Measurements from ENCODE around the gene PAPPA.
A peak's percentile ranks its signal among the peaks of the same experiment; 100 is the strongest.

PAPPA gene

DNA sequence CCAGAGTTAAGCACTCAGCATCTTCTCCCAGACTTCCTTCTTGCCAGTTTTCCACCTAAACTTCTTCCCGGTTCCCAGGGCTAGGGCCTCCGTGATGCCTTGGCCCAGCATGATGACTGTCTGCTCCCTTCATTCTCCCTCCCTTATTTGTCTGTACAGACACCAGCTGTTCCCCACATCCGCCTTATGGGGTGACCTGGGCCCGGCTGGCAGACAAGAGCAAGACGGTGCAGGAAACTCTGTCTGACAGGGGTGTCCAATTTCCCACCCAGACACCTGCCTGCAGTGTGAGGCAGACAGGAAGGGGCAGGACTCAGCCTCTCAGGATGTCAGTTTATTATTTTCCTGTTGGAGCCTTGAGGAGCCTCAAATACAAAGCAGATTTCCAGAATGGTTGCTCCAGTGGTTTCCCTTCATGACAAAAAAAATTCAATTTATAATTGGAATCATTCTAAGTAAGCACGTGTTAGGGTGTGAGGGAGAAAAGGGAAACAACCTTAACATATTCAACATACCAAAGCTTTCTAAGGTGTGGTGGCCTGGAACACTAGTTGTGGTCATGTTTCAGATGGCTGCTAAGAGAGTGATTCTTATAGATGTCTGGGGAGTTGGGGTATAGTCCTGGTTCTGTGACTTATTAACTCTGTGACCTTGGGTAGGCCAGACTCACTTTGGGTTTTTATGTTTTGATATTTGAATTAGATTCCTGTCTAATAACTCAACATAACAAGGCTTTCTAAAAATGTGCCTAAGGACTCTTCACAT is 234.5 kb downstream of the PAPPA start:
- DNase-seq (ENCODE audit: low spot score) = no peak

DNA sequence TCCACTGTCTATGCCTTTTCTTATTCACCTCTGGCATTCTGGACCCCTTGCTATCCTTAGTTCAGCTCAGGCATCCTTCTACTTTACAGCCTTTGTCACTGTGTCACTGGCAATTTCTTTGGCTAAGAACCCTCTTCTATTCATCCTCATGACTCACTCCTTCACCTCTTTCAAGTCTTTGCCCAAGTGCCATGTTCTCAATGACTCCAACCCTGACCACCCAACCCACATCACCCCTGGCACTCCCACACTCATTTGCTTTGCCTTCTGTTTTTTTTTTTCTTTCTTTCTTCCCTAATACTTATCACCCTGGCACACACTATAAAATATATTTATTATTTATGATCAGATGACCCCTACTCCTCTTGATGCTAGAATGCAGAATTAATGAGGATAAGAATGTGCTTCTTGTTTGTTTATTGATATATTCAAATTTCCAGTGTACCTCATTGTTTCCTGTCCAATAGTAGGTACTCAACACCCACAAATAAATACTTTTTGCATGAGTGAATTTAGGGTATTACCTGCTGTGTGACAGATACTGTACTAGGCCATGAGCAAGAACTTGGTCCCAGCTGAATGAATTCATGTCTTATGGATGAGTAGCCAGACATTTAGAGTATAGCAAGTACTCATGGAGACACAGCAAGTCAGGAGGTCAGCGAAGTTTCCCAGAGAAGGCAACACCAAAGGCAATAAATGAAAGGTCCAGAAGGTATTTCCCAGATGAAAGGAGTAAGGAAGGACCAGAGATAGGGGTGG is 236.1 kb downstream of the PAPPA start:
- no peak for DNase-seq (ENCODE audit: low spot score)

DNA sequence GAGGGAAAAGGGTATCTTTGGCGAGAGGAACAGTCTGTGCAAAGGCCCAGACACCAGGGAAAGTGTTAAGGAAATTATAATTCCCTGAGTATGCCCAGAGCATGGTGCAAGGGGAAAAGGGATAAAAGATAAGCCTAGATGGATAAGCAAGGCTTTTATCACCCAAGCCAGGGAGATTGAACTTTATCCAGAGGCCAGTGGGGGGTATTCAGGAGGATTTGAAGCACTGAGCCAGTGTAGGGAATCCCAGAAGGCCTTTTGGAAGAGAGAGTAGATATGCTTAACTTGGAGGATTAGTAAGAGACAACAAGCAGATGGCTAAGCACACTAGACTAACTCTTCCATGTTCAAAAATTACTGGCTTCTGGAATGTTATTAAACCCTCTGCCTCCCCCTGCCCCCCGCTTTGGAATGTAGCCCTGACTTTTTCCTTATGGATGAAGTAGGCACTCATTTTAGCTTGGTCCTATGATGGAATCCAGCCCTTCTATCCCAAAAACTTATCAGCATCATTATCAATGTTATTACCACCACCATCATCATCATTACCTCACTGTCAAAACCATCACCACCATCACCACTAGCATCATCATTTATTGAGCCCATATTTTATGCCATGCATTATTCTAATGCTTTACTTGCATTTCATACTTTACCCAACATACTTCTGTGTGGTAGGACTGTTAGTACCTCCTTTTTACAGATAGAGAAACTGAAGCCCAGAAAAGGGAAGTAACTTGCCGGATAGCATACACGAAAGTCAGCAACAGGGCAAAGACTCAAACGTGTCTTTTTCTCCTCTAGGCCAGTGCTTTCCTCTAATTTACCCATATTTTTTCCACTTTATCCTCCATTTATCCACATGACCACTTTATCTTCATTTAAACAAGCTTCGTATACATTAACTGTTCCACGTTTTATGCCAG is 237.0 kb downstream of the PAPPA start:
- peak; percentile 34 for DNase-seq (ENCODE audit: low spot score)

DNA sequence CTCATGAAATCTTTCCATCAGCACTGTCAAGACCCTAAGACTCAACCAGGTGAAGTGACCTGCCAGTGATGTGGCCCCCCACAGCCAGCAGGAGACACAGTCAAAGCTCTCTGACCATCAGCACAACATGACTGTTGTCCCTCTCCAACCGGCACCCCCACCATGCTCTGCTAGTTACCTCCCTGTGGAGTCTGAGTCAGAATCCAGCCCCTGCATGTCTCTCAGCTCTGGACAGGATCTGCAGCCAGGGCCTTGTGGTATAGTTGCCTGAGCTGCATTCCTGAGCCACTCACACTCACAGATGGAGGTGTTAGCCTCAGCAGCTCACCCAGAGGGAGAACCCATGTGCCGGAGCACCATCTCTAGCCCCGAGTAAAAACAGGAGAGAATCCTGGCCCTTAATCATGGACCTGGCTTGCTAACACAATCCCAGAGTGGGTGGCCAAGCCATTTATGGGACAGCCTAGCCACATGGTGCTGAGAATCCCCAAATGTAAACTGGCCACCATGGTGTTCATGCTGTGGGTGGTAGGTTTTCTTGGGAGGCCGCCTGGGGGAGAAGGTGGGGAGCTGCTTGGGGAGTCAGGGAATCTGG is 237.8 kb downstream of the PAPPA start:
- DNase-seq (ENCODE audit: low spot score) = no peak

DNA sequence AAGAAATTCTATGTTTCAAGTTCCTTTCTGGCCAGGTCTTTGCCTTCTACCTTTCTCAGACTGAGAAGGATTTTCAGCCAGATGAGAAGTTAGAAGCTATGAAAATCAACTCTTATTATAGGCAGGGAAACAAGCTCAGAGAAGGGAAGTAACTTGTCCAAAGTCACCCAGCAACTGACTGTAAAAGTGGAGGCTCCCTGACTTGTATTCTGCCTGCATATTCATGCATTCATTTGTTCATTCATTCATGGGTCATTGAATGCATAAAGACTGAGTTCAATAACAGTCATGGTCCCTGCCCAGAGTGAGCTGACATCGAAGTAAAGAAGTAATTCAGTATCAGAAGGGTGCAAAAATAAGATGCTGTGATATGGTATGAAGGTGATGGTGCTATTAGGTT is 239.6 kb downstream of the PAPPA start:
- no peak for DNase-seq (ENCODE audit: low spot score)

DNA sequence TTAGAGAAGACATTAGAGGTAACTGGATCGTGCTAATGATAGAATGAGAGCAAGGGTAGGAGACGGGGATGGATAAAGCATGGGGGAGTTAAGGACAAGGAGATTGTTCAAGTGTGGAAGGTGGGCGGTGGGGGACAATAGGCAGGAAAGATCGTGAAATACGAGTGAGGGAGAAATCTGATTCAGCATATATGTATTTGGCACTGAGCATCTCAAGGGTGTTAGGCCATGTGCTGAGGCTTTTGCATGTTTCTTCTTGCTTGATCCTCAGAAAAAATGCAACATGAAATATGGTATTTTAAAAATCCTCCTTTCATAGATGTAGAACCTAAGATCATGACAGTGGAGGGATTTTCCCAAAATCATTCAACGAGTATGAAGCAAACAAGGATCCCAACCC is 240.5 kb downstream of the PAPPA start:
- no peak for DNase-seq (ENCODE audit: low spot score)

DNA sequence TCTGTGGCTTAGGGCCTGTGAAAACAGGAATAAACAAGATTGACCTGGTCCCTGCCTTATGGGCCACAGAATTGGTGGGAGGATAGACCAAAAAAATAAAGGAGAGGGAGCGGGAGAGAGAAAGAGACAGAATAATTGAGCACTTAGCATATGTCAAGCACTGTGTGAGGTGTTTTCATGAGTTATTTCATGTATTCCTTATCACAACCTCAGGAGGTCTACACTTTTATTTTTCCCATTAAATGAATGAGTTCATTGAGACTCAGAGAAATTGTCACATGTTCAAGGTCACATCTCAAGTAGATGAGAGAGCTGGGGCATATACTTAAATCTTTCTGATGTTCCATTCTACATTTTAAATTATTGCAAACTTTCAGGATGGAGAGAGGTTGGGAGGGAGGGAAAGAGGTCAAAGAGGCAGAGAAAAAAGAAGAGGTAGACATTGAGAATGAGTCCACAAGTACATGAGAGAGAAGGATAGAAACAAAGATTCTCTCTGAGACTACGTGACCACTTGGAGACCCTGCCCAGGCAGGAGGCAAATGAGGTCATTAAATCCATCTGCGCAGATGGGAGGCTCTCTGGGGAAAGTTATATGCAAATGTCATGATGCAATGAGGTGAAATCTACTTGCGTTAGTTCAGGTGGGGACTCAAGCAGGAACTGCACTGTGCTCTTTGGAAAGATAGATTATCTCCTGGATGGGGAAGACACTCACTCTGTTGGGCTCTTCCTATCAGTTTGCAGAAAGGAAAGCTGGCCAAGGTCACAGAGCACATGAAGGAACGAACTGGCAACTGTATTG is 241.5 kb downstream of the PAPPA start:
- no peak for DNase-seq (ENCODE audit: low spot score)

DNA sequence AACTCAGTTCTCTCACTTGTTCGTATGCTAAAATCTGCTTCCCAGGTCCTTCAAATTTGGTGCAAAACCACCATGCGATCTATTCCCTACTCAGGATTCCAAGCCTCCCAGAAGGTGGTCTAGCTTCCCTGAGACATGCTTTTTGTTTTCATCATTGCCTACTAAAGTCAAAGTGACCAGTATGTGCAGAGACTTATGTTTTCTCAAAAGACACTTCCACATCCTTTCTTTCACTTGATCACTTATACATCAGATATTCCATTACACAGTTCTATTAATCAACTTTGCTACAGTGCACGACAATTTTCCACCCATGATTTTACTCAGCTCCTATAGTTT is 242.1 kb downstream of the PAPPA start:
- no peak for DNase-seq (ENCODE audit: low spot score)

DNA sequence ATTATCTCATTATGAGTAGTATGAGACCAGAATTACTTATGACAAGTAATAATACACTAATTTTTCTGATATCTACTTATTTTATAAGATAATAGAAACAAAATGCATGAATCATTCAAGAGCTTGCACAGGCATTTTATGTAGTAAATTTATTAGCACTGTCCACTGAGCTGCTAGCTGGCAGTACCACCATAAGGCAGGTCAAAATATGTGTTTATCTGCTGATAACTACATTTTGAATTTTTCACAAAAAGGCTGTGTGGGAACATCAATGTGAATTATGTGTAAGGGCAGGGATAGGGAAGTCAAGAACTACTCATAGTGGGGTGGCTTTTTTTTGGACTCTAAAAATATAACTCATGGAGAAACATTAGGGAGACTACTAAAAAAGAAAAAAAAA is 249.6 kb downstream of the PAPPA start:
- no peak for DNase-seq (ENCODE audit: low spot score)

DNA sequence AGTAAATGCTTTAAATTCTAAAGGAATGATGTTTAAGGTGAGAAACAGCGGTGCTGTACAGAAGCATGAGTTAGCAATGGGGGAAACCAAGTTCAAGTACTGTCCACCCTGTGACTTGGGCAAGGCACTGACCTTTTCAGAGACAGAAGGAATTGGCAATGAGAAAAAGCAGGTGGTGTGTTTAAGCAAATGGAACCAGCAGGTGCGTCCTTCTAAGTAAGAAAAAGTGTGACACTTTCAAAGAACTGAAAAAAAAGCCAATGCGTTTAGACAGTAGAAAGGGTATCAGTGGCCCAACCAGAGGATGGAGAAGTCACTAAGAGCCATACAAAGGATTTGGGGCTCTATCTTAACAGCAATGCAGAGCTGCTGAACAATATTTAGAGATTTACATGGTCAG is 250.6 kb downstream of the PAPPA start:
- no peak for DNase-seq (ENCODE audit: low spot score)

DNA sequence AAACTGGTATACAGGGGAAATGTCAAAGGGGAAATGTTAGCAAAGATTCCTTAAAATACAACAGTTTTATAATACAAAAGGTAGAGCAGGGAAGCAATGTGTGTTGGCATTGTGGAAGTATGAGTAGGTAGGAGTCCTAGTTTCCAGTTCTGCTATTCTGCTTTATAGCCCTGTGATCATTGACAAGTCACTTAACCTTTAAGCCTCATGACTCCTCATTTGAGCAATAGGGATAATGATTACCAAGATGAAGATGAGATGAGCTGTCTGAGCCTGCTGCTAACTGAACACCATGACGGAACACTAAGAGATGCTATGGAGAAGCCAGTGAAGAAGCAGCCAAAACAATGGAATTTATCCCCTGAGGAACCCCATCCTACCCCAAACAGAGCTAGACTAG is 251.7 kb downstream of the PAPPA start:
- DNase-seq (ENCODE audit: low spot score) = no peak

DNA sequence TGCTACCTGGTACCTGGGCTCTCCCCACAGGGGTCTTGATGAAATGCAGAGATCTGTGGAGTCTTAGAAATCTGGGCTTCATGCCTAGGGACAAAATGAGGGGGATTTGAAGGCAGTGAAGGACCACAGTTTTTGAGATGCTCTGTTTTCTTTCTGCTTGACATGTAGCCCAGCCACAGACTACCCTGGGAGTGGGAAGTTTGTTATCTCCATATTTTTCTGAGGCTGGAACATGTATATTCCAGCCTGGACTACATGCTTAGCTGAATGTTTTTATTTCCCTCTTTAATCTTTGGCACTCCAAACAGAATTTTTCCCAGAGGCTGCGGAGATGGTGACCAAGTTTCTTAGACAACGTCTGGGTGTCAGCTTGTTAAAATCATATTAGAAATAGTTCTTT is 252.9 kb downstream of the PAPPA start:
- no peak for DNase-seq (ENCODE audit: low spot score)

DNA sequence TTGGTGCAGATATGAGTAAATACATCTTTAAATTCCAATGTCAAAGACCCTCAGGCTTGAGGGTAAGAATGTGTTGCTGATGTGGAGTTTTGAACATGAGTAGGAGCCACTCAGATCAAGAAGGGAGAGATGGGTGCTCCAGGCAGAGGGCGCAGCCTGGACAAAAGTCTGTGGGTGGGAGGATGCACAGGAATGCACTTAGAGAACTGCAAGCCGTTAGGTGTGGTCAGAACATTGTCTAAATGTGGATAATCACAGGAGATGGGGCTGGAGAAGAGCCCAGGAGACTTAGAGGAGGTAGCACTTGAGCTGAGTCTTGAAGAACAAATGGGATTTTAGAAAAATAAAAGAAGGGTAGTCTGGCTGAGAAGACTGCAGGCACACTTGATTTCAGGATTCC is 255.5 kb downstream of the PAPPA start:
- DNase-seq (ENCODE audit: low spot score) = no peak

DNA sequence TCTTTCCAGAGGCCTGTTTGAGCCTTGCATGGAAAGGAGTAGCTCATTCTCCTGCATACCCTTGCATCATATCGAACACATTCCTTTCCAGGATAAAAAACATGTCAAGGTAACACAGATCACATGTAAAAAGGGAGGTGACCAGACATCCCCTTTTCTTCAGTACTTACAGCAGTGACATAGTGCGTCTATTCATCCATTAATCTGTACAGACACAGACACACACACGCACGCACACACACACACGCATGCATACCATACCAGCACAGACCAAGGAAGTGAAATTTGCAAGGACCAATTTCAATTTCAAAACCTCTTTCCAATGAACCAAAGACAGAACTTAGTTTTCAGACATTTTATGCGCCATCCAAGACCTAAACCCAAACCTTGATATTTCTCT is 256.0 kb downstream of the PAPPA start:
- DNase-seq (ENCODE audit: low spot score) = no peak

DNA sequence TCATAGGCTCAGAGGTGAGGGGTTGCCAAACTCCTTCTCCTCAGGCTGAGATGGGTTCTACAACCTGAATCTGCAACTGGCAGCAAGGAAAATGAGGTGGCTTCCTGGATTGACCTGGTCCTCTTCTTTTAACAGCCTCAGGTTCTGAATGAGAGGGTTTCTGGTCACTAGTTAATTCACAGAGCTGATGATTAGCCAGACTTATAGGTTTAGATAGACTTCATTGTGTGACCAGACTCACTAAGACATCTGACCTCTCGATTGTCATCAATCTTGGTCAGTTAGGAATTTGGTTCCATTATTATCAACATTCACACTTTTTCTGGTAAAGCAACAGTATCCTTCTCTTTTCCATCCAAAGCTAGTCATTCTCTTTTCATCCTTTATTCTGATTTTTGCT is 257.9 kb downstream of the PAPPA start:
- no peak for DNase-seq (ENCODE audit: low spot score)

DNA sequence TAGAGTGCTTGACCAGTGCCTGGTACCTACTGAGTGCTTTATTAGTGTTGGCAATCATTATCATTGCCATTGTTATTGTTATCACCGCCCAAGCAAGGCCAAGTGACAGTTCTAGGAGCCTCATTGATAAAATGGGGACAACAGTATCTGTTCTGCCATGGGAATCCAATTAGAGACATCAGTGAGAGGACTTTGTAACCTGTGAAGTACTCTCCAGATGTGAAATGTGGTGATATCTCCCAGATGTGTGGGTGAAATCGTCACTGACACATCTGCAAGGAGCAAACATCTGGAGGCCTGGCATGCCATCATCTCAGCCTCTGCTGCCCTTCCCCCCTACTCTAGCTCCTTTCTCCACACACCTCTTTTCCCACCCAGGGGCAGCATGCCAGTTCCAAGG is 260.8 kb downstream of the PAPPA start:
- no peak for DNase-seq (ENCODE audit: low spot score)

DNA sequence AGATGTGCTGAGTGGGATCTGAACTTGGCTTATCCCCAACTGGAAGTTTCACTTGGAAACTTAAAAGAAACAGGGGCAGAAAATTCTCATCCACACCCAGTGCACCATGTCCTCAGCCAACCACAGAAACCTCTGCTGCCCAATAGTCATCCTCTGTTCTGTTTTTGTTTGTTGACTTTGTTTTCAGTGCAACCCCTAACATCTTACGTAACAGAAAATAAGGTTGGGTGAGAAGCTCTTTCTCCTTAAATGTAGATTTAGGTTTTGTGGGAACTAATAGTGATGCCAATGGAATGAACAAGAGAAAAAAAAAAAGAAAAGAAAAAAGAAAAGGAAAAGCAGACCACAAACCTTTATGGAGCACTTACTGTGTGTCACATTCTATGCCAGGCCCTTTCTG is 262.8 kb downstream of the PAPPA start:
- DNase-seq (ENCODE audit: low spot score) = no peak

DNA sequence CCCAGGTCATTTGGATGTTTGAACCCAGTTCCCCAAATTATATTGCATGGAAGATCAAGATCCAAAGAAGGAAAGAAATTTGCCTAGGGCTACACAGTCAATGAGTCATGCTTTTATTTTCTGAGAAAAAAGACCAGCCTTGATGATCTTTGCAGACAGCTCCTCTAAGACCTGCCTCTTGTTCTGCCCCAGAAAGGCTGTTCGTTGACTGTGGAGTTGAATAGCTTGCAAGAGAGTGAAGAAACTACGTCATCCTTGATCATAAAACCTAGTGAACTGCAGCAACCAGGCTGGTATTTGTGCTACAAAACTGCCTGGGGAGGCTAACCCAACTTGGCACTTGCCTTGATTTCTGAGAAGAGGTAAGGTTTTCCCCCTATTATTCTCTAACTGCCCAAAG is 263.9 kb downstream of the PAPPA start:
- DNase-seq (ENCODE audit: low spot score) = no peak

DNA sequence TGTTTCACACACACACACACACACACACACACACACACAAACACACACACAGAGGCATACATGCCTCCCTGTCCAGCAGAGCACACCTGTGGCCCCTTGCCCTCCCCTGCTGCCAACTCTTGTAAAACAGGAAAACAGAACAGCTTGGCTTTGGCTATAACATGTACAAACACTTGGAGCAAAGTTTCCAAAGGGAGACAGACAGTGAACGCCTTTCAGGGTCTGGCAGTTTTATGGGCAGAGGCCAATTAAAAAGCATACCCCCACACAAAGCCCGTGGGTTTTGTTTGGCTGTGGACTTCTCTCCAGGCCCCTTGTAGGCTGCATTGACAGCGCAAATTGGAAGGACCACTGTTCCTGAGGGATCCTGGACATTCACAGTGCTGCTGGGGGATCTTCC is 265.6 kb downstream of the PAPPA start:
- DNase-seq (ENCODE audit: low spot score) = no peak

DNA sequence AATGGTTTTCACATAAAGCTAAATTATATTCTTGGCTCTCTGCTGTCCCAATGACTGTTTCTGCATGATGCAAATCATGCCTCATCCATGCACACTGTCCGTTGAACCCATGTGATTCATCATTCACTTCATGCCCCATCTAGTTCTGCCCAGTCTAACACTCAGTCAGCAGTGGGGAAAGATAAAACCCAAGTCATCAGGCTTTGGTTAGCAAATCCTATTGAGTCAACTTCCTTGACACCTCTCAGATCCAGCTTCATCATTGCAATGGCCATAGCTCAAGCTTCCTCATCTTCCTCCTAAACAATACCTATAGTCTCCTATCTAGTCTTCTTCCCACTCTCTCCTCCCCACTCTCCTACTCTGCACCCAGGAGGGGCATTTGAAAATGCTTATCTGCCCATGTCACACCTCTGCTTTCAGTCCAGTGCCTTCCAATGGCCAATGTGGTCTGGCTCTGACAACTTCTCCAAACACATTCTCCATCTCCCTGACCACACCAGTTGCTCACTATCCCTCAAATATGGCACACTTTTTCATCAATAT is 267.5 kb downstream of the PAPPA start:
- no peak for DNase-seq (ENCODE audit: low spot score)
